Measurements from ENCODE around the gene TSEN54. TPM values are rescaled to one million over a fixed set of nuclear protein-coding genes. Genes with fewer than 3 reads are reported as not detected.

Gene TSEN54
- polyA plus RNA-seq, 1 of the 3 experiments (the other 2 are of a cell fraction) = 29.8 TPM

- no peak for DNase-seq
- Histone ChIP-seq H3K9me3 (no peaks in the 10 kb centered on the region), H3K4me1 (ENCODE audit: control insufficient read depth in 1 of 2, insufficient read depth in 2 of 2, low read depth in 1 of 2, low read length in 1 of 2) (peaks cover 0 to 12% of the 10 kb centered on the region in 2 experiments; a peak in 1 of 4 replicates), H3K4me3 (ENCODE audit: low read depth in 2 of 2, low read length in 1 of 2) (no peak overlapping the region), H2AFZ (ENCODE audit: low read depth) (no peak overlapping the region), H3K4me2 (no peak overlapping the region), H3K27me3 (ENCODE audit: insufficient read depth) (no peaks in the 10 kb centered on the region), H3K79me2 (ENCODE audit: insufficient read depth) (no peaks in the 10 kb centered on the region), H3K9ac (no peak overlapping the region), H4K20me1 (ENCODE audit: insufficient read depth) (no peaks in the 10 kb centered on the region), H3K9me2 (no peaks in the 10 kb centered on the region), H3K27ac (ENCODE audit: low read depth in 2 of 2, low read length in 1 of 2) (no peak overlapping the region), H3K36me3 (replicated peaks in 1 of 2; ENCODE audit: control insufficient read depth in 1 of 2, insufficient read depth in 2 of 2, low read length in 1 of 2) (no peaks in the 10 kb centered on the region), H3F3A (replicated peaks; ENCODE audit: insufficient read depth) (no peaks in the 10 kb centered on the region)
- ChIA-PET POLR2A (interaction anchor here (0.7 kb wide), 1 partner anchor 291 kb away, joined by 3 read pairs; no protein-coding TSS in a partner anchor), CTCF (interaction anchor here (1.0 to 1.1 kb wide), 2 partner anchors 84 to 111 kb away, joined by 3 read pairs; no protein-coding TSS in a partner anchor)
- no peak for TF ChIP-seq GATA2 (CRISPR knock-in tag; IDR thresholded peaks at IDR 0.05)
- no peak for TF ChIP-seq FOXM1 (IDR thresholded peaks at IDR 0.05; ENCODE audit: low read depth)
- TF ChIP-seq RXRA (IDR thresholded peaks at IDR 0.05; ENCODE audit: borderline replicate concordance, low read depth) = no peak
- no peak for TF ChIP-seq RCOR1 (IDR thresholded peaks at IDR 0.05; ENCODE audit: low read length)
- TF ChIP-seq FOXJ3 (CRISPR knock-in tag; IDR thresholded peaks at IDR 0.05) = no peak
- no peak for TF ChIP-seq TAF1 (IDR thresholded peaks at IDR 0.05; ENCODE audit: borderline replicate concordance, low read depth, low read length)
- TF ChIP-seq CTCF (IDR thresholded peaks at IDR 0.05) = no peak
- TF ChIP-seq JUND (IDR thresholded peaks at IDR 0.05) = no peak
- no peak for TF ChIP-seq MXI1 (IDR thresholded peaks at IDR 0.05; ENCODE audit: low read depth, low read length)
- no peak for TF ChIP-seq ZBTB33 (IDR thresholded peaks at IDR 0.05; ENCODE audit: borderline replicate concordance, low read depth)
- WGBS (ENCODE audit: low lambda C conversion rate) = 80% methylated on average over 7 of the region's 8 CpGs
Measured at GRCh38 chr17:75535871-75536270, 19.5 kb downstream of the TSEN54 start.

GRCh38 chr17:75536366-75536765 lies 20.0 kb downstream of the TSEN54 start:
- no peaks in the 10 kb centered on the region for H3K79me2 ChIP-seq (ENCODE audit: insufficient read depth)
- CTCF ChIA-PET = interaction anchor here (1.0 to 1.1 kb wide), 2 partner anchors 84 to 111 kb away, joined by 3 read pairs; no protein-coding TSS in a partner anchor
- no peaks in the 10 kb centered on the region for H3K36me3 ChIP-seq (replicated peaks in 1 of 2; ENCODE audit: control insufficient read depth in 1 of 2, insufficient read depth in 2 of 2, low read length in 1 of 2)
- H2AFZ ChIP-seq (ENCODE audit: low read depth) = no peak overlapping the region
- no peak overlapping the region for H3K4me2 ChIP-seq
- H3F3A ChIP-seq (replicated peaks; ENCODE audit: insufficient read depth) = no peaks in the 10 kb centered on the region
- H3K9me2 ChIP-seq = no peaks in the 10 kb centered on the region
- POLR2A ChIA-PET = no interaction called here
- H3K9me3 ChIP-seq = no peaks in the 10 kb centered on the region
- no peaks in the 10 kb centered on the region for H3K27me3 ChIP-seq (ENCODE audit: insufficient read depth)
- no peak for DNase-seq
- WGBS (ENCODE audit: low lambda C conversion rate) = 84% methylated on average over 10 of the region's 10 CpGs
- peaks cover 0 to 15% of the 10 kb centered on the region in 2 experiments; a peak in 1 of 4 replicates for H3K4me1 ChIP-seq (ENCODE audit: control insufficient read depth in 1 of 2, insufficient read depth in 2 of 2, low read depth in 1 of 2, low read length in 1 of 2)
- H3K27ac ChIP-seq (ENCODE audit: low read depth in 2 of 2, low read length in 1 of 2) = no peak overlapping the region
- no peak overlapping the region for H3K4me3 ChIP-seq (ENCODE audit: low read depth in 2 of 2, low read length in 1 of 2)
- H3K9ac ChIP-seq = no peak overlapping the region
- H4K20me1 ChIP-seq (ENCODE audit: insufficient read depth) = no peaks in the 10 kb centered on the region
- TF ChIP-seq CHD2 (IDR thresholded peaks at IDR 0.05; ENCODE audit: low read length, partially characterized antibody) (no peak), ZBTB33 (IDR thresholded peaks at IDR 0.05; ENCODE audit: borderline replicate concordance, low read depth) (no peak), EZH2phosphoT487 (IDR thresholded peaks at IDR 0.05; ENCODE audit: borderline replicate concordance, low read depth) (no peak), SIN3A (IDR thresholded peaks at IDR 0.05; ENCODE audit: borderline replicate concordance, low read depth, low read length) (no peak), RCOR1 (IDR thresholded peaks at IDR 0.05; ENCODE audit: low read length) (no peak), FOXM1 (IDR thresholded peaks at IDR 0.05; ENCODE audit: low read depth) (no peak), USF2 (IDR thresholded peaks at IDR 0.05; ENCODE audit: borderline replicate concordance, low read depth, low read length) (no peak), TCF12 (IDR thresholded peaks at IDR 0.05) (no peak), CTCF (IDR thresholded peaks at IDR 0.05) (no peak), SMC3 (IDR thresholded peaks at IDR 0.05; ENCODE audit: low read depth, low read length) (no peak), YY1 (IDR thresholded peaks at IDR 0.05; ENCODE audit: low read depth) (no peak)
